HG03045 (cell line): ENCODE results near the gene ZNF277.

Source experiments
- ATAC-seq: cut with Tn5 transposase; IDR thresholded peaks from one replicate; pipeline ENCODE4 v1.9.1; 2021; ENCODE audit warnings: mild to moderate bottlenecking, moderate library complexity; ENCODE audit not compliant: unreplicated experiment

ZNF277 gene

GRCh38 chr7:112206238-112206990 is at the start of gene ZNF277, which contains the start of gene DOCK4:
Gene ZNF277 (plus strand): TSS chr7:112206695. CDS start chr7:112206717, 22 bp downstream.
Gene DOCK4 (minus strand): TSS chr7:112206399. CDS start chr7:112206138, 261 bp downstream.
- peak; percentile 96 for ATAC-seq

GRCh38 chr7:112157072-112157471 is 49.4 kb upstream of the ZNF277 start:
- ATAC-seq, result no peak

DNA sequence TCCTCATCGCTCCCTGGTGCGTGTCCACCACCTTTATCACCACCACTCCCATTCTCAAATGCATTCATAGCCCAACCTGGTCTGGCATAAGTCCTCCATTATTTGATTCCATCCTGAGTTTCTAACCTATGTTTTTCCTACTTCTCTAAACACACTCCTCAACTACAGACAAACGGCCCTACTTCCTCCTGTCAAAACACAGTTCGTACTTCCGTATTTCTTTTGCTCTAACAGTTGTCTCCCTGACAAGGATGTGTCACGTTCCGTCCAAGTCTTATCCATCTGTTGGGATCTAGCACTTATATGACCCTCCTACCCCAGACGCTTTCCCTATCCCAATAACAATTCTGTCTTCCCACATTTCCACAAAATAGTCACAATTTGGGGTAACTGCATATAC is 47.1 kb upstream of the ZNF277 start:
- no peak for ATAC-seq

DNA sequence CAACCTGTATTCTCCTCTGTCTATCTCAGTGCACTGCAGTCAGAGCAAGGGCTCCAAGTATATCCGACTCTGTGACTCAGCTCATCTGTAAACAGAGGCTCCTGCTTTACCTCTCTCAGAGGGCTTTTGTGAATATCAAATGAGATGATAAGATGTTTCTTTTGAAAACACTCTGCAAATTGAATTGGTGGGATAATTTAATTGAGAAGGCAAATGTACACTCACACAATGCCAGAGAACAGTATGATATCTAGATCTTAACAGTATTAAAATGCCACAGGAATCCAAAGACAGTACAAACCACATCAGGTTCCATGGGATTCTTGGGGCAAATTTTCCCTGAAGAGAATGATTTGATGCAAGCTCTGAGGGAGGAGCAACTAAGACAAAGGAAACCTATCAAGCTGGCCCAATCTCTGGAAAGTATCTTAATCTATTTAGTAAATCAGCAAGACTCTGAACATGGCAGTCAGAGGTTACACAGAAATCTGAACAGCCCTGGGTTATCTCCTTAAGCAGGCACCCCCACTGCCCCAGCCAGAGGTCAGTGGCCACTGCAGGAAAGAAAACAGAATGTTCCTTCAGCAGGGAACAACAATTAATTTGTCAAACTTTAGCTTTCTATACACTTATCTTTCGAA is 46.2 kb upstream of the ZNF277 start:
- ATAC-seq, result no peak

DNA sequence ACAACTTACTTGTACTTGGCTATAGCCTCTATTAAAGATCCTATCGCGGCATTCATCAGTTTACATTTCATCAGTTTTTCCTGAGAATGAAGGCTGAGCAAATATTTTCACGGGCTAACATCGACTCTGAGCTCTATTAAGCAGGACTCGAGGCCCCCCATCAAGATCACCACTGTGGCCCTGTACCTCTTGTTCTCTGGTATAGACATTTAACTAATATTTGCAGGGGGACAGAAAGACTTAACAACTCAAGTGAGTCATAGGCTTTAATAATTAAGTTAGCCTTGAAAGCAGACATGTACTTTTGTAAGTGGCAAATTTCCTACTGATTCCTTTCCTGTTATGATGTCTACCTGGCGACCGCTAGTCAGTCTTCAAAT is 45.7 kb upstream of the ZNF277 start:
- ATAC-seq, result no peak

DNA sequence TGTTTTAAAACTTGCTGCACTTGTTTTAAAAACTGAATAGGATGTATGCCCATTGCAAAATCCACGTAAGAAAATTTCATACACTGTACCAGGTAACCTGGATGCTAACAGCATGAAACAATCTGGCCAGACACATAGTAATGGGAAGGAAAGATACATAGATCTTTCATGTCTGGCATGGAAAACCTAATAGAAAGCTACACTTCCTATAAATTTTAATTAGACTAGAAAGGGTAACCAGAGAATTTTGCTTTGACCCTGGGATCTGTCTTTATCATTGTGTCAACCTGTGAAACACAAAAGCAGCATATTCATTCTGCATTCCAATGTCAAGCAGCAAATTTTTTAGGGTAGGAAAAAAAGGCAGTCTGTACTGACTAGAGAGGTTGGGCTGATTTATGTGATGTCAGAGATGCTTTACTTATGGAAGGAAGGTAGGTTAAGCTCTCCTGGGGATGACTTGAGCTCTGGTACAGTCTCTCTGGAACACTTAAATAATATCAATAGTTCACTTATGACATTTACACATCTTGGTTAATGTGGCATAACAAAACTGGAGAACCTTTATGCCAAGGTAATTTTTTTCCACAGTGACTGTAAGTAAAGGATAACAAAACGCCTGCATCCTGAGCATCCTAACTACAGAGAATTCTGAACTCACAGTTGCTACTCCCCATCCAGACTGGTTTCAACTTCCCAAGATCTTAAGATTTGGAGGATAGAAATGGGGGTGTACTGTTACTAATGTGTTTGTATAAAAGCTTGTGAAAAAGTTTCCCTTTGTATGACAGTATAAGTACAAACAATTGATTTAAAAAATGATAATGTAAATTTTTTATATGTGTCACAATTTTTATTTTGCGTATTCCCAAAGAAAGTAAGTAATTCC is 45.0 kb upstream of the ZNF277 start:
- no peak for ATAC-seq

DNA sequence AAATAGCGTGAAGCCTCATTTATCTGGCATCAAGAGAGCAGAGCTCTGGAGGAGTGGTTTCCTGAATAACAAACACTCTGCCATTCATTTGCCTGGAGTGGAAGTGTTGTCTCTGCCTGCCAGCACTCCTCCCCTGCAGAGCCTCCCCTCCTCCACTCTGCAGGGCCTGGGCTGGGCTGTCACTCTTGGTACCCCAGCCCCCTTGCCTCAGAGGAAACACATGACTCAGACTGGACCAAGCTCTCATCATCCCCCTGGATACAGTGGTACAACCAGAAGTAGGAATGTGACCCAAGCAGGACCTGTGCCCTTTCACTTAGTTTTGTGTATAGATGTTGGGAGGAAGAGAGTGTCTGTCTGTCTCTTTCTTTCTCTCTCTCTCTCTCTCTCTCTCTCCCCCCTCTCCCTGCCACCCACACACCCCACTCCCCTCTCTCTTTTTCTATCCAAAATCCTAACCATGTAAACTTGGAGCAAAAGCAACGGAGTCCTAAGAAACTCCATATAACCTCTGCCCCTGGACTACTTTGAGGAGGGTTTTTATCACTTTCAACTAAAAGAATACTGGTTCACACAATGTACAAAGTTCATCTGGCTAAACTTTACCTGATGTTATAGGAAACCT is 44.2 kb upstream of the ZNF277 start:
- no peak for ATAC-seq

DNA sequence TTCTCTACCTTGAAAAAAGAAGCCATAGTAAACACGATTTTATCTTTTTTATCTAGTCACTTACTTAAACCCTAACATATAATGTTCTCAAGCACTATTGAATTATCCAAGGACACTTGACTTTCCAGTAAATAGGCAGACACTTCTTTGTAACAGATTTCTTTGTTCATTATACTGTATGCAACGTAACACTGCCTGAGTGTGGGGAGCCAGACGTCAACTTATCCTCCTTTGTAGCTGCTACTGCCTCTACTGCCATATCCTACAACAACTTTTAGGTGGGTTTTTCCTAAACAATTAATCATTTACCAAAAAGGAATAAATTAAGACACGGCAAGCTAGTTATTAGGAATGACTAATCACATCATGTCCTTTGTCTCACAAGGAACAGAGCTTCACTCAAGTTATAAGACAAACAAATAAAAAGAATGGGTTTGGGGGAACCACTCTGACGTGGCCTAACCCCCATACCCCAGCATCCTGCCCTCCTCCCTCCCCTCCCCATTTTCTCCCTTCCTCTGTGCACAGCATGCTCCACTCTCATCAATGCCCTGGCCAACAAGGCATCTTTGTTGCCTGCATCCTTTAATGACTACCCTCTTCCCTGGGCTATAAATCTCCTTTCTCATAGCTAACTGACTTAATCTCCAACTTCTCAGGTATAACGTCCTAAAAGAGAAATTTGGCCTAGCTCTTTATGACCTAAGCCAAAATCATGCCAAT is 43.5 kb upstream of the ZNF277 start:
- ATAC-seq, result no peak

GRCh38 chr7:112167147-112167546 is 39.3 kb upstream of the ZNF277 start:
- ATAC-seq, result no peak

DNA sequence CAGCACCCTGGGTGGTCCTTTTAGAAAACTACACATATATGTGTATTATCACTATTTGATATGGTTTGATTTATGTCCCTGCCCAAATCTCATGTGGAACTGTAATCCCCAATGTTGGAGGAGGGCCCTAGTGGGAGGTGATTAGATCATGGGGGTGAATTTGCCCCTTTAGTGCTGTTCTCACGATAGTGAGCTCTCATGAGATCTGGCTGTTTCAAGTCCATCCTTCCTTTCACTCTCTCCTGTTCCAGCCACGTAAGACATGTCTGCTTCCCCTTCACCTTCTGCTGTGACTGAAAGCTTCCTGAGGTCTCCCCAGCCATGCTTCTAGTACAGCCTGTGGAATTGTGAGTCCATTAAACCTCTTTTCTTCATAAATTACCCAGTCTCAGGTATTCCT is 37.6 kb upstream of the ZNF277 start:
- no peak for ATAC-seq

GRCh38 chr7:112171673-112172072 is 34.8 kb upstream of the ZNF277 start:
- no peak for ATAC-seq

DNA sequence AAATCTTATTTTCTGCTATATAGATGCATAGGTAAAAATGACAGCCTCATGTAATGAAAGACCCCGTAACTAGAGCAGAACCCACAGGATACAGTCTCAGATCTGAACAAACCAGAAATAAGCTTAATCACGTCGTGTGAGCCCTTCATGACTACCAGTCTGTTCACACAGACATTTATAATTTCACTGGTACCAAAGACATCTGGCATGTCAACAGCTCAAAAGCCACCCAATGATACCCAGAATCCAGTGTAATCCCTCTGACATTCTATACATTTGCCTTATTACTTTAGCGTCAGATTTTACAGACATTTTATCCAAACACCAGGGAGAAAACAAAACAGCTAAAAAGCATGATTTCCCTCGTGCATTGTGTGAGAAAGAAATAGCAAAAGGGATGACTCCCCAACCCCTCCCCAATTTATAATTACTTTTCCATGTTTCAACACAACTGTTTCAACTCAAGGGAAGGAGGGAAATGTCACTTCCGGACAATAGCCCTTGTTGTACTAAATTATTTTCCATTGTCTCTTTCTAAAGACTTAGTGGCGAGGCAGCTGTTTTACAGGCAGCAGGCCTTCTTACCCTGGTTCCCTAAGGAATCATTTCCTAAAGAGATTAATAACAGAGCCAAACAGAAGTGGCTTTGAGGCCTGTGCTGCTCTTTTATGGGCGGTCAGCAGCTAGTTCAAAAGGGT is 33.5 kb upstream of the ZNF277 start:
- ATAC-seq, result no peak

GRCh38 chr7:112173568-112173905 is 33.0 kb upstream of the ZNF277 start:
- no peak for ATAC-seq

- ATAC-seq, result no peak
Measured at GRCh38 chr7:112174192-112174591, 32.3 kb upstream of the ZNF277 start.

GRCh38 chr7:112176241-112176640 is 30.3 kb upstream of the ZNF277 start:
- no peak for ATAC-seq

DNA sequence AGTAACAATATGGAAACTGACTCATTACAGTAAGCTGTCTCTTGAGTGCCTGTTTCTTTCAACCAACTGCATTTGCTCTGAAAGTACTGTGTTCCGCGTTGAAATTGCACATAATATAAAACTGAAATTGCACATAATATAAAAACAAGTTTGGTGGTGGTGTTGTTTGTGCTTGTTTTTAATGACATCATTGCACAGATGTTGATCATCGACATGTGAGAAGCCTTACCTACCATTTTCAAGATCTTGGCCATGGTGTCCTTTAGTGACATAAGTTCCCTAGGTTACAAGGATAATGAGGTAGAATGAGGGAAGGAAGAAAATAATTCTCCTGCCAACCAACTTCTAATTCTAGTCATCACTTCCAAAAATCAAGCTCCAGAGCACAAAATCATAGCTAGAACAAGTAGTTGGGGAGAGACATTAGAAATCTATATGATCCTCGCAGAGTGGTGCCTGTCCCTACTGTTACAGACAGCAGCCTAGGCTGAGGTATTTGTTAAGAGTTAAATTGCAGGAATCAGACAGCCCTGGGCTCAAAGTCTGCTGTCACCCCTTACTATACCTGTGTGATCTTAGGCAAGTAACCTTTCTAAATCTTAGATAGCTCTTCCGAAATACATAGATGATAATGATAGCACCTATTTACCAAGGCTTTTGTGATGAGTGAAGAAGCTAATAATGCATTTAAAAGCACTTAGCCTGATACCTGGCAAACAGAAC is 29.6 kb upstream of the ZNF277 start:
- no peak for ATAC-seq

DNA sequence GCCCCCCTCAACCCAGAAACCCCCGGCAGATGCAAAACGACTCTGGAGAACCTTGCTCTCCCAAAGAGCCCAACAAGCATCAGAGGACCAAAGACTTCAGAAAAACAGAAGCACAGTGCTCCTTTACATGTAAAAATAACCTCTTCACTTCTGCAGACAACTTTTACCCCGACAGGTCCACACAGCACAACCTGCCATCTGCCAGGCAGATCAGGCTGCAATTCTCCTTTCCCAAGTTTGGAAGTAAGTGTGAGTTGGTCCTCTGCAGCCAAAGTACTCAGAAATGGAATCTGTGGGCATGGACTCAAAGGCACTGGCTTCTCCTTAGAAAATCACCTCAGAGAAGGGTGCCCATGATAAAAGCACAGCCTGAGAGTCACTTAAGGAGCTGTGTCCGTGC is 26.3 kb upstream of the ZNF277 start:
- ATAC-seq, result no peak

DNA sequence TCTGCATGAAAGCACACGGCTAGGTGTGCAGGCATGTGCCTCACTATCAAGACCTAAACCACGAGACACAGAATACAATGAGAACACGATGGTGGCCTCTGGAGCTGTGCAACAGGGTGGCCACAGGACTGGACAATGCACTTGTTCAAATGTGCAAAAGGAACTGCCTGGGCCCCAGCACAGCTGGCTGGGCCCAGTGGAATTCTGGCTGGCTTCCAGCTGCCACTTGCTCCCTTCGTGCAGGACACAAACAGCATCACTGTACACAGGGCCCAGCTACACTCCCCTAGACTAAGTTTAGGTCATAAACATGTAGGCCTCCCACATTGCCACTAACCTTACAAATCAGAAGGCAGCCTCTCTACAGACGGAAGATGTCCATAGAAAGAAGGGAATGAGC is 23.7 kb upstream of the ZNF277 start:
- no peak for ATAC-seq

- ATAC-seq, result no peak
Measured at GRCh38 chr7:112183266-112183665, 23.2 kb upstream of the ZNF277 start.
